HG02610 (cell line): ENCODE data around the gene ARHGAP20.

Source experiments
- ATAC-seq: cut with Tn5 transposase; IDR thresholded peaks from one replicate; pipeline ENCODE4 v1.9.1; 2021; ENCODE audit warnings: mild to moderate bottlenecking, moderate library complexity; ENCODE audit not compliant: unreplicated experiment

ARHGAP20 gene

DNA sequence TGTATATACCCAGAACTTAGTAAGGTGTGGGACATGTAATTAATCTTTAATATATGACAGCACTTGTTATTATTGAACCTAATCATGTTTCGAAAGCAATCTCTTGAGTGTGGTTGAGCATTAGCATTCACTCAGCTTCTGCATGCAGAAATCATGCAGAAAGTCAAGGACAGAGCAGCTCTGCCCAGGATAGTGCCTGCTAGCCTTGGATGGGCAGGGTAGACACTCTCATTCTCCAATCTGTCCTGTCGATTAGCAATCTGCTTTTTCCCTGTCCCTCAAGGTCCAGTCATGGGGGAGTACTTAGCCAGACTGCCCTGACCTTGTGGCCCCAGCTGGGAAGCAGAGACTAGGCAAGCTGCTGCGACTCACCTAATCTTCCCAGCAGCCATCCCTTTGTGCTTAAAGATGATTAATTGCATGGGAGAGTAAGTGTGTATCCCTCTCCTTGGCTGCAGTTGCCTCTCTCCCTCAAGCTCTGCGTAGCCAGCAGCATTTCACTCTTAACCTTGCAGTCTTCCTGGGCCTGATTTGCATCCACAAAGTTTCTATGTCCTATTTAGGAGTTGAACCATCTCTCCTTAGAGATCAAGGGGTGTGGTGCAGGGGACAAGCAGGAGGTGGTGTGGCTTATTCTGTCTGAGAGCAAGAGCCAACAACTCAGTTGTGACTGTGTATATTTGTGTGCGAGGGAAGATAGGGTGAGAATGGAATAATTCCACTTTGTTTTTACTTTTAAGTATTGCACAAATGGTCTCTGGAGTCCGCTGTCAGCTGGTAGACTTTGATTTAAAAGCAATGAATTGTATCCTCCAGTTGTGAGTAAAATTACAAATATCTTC lies 181.1 kb downstream of the ARHGAP20 start:
- ATAC-seq: no peak

GRCh38 chr11:110529043-110529442 lies 183.2 kb downstream of the ARHGAP20 start:
- ATAC-seq: no peak

GRCh38 chr11:110527146-110527545 lies 185.1 kb downstream of the ARHGAP20 start:
- no peak for ATAC-seq
